Pancreas (tissue), 10 donors: Measurements from ENCODE around the gene CALHM6. TPM values are rescaled to one million over a fixed set of nuclear protein-coding genes. Genes with fewer than 3 reads are reported as not detected.

ENCODE experiments used
- ATAC-seq, 4 donors: fragments of 200-7000 bp; cut with Tn5 transposase; one replicate each; pipeline versions ENCODE4 v1.8.0 to v1.9.1; 2020; ENCODE audit warnings: mild to moderate bottlenecking in 4 of 4, moderate library complexity in 4 of 4
- DNase-seq, 6 donors: peaks; one replicate each; pipeline ENCODE4 v3.0.0-alpha.2; 2020
- FAIRE-seq: peaks from 2 replicates; lab custom pipeline; 2012; peaks lifted over from hg19 to GRCh38; lab: Jason Lieb, UNC
- H3K27ac ChIP-seq, 4 donors: fragments of 200-600 bp; sonication (generic); 1 replicate in 3 of 4; 2 replicates in 1 of 4; pipeline versions ENCODE4 v1.5.0 to v1.8.0; 2020
- H3K27me3 ChIP-seq, 4 donors: fragments of 200-600 bp; one replicate each; pipeline ENCODE4 v1.8.0; 2021
- H3K36me3 ChIP-seq, 3 donors: fragments of 200-600 bp; sonication (generic) in 1 of 3; one replicate each; pipeline versions ENCODE4 v1.5.0 to v1.8.0; 2020 to 2021
- H3K4me1 ChIP-seq, 3 donors: fragments of 200-600 bp; one replicate each; pipeline ENCODE4 v1.8.0; 2021
- H3K4me3 ChIP-seq, 4 donors: fragments of 200-600 bp; sonication (generic) in 2 of 4; one replicate each; pipeline versions ENCODE4 v1.5.0 to v1.8.0; 2020 to 2021
- H3K9me3 ChIP-seq, 4 donors: fragments of 200-600 bp; one replicate each; pipeline ENCODE4 v1.8.0; 2021
- WGBS, 2 donors: extraction: QIAGEN DNeasy Blood & Tissue Kit; methylation state at CpG; one replicate each; pipeline ENCODE4 v1.1.7; 2013; 5-methylcytosine and 5-hydroxymethylcytosine counted together
- intact Hi-C, 3 donors: fragments of 100-400 bp; cut with DNase I; formaldehyde crosslinking; loops; one replicate each; pipeline versions ENCODE4 v1.11.1 to v1.14.2; 2022
- polyA plus RNA-seq, 2 donors: library from polyadenylated mRNA; stranded (reverse); fragments of 200-250 nt; gene quantifications; one replicate each; pipeline ENCODE4 v1.2.3, GENCODE V29; 2013
- total RNA-seq, 6 donors: library from RNA; stranded (reverse); fragmentation: NEBNext Ultra II Directional in 4 of 6; extraction: Animal tissue kit (Norgen Biotek cat#: 25700) in 4 of 6; gene quantifications; one replicate each; pipeline versions ENCODE4 v1.2.1 to v1.2.4, GENCODE V29; 2021 to 2023
- TF ChIP-seq, protein P1 (sequence below), 4 donors: fragments of 200-600 bp; sonication (generic) in 3 of 4; IDR thresholded peaks; one replicate each; pipeline versions ENCODE4 v1.5.0 to v1.8.0; 2021; ENCODE audit warnings: antibody characterized with exemption in 4 of 4
- donor health status: healthy with polysubstance abuse.
- donor health status: DM: no; HTN: no; CAD: no; lungs with moderate emphysema.
- donor health status: DM: no; HTN: no; CAD: no.
- donor health status: control.
- donor health status: control.
- donor health status: Bipolar disorder and iron deficiency.
- donor health status: DM: yes; HTN: yes; CAD: no.
- donor health status: DM: no; HTN: no; CAD: no.
- donor health status: DM: no; HTN: no; CAD: no.
- donor health status: DM: yes; HTN: yes; CAD: no.

Gene CALHM6
- total and polyA plus RNA-seq, 8 donors: 0.44 to 4.2 (median 1.3) TPM; not detected in 1

DNA sequence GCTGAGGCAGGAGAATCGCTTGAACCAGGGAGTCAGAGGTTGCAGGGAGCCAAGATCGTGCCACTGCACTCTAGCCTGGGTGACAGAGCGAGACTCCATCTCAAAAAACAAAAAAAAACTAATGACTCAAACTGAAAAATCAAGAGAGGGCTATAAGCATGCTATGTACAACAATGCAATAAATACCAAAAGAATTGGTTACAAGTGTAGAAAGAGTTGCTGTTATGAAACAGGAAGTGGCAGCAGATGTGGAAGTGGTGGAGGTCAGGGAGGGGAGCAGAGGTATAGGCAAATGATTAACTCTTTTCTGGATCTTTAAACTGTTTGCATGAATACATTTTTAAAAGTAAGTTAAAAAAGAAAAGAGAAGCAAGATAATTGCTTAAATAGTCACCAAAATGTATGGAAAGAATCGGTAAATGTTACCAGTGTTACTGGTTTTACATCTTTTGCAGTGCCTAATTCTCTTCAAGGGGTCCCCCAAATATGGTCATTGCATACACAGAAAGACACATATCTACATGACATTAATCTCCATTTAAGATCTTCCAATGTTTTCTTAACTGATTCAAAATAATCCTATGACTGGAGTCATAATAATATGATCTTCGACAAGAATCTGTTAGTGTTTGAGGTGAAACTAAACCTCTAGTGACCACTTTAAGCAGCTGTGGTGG is 15.0 kb downstream of the CALHM6 start:
- TF ChIP-seq, protein P1, sequence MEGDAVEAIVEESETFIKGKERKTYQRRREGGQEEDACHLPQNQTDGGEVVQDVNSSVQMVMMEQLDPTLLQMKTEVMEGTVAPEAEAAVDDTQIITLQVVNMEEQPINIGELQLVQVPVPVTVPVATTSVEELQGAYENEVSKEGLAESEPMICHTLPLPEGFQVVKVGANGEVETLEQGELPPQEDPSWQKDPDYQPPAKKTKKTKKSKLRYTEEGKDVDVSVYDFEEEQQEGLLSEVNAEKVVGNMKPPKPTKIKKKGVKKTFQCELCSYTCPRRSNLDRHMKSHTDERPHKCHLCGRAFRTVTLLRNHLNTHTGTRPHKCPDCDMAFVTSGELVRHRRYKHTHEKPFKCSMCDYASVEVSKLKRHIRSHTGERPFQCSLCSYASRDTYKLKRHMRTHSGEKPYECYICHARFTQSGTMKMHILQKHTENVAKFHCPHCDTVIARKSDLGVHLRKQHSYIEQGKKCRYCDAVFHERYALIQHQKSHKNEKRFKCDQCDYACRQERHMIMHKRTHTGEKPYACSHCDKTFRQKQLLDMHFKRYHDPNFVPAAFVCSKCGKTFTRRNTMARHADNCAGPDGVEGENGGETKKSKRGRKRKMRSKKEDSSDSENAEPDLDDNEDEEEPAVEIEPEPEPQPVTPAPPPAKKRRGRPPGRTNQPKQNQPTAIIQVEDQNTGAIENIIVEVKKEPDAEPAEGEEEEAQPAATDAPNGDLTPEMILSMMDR (IDR thresholded peaks at IDR 0.05): no peak
- ATAC-seq (peak in 2 of 4 donors; percentile 44 to 69), DNase-seq (no peak), FAIRE-seq (no peak)
- WGBS, 2 donors: 73 to 75% methylated on average over 5 of the region's 5 CpGs
- Histone ChIP-seq H3K27me3 (peaks cover 0 to 5% (median 0%) of the 10 kb centered on the region in 4 donors), H3K27ac (no peak overlapping the region), H3K36me3 (no peaks in the 10 kb centered on the region), H3K9me3 (no peaks in the 10 kb centered on the region), H3K4me1 (no peaks in the 10 kb centered on the region), H3K4me3 (no peak overlapping the region)
- intact Hi-C loops: no loop called here

DNA sequence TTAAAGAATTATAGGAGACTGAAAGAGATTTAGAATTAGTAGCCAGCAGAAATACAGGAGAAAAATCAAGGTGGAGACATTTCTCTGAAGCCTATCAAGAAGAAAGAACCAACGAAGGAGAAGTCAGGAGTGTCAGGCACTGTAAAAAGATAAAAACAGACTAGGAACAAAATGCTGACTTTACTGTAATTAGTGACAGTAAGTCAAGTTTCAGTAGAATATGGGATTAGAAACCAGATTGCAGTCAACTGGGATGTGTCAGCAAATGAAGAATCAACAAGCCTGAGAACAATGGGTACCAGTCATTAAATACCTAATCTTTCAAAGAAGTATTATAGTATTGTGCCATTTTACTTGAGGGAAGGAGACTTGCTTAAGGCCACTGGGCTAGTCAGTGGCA is 21.6 kb downstream of the CALHM6 start:
- FAIRE-seq: no peak
- Histone ChIP-seq H3K27me3 (peaks cover 0 to 5% (median 0%) of the 10 kb centered on the region in 4 donors), H3K4me3 (no peak overlapping the region), H3K9me3 (no peaks in the 10 kb centered on the region), H3K4me1 (peaks cover 0 to 9% (median 8%) of the 10 kb centered on the region in 3 donors), H3K27ac (no peak overlapping the region), H3K36me3 (no peaks in the 10 kb centered on the region)
- WGBS, 2 donors: 79 to 94% methylated on average over 1 of the region's 1 CpG
- no peak for ATAC-seq
- no peak for DNase-seq
- intact Hi-C loops: no loop called here
- TF ChIP-seq, protein P1 (IDR thresholded peaks at IDR 0.05): no peak

- Histone ChIP-seq H3K27ac (no peak overlapping the region), H3K4me3 (no peak overlapping the region), H3K9me3 (no peaks in the 10 kb centered on the region), H3K27me3 (peaks cover 0 to 5% (median 0%) of the 10 kb centered on the region in 4 donors), H3K36me3 (no peaks in the 10 kb centered on the region), H3K4me1 (peaks cover 0 to 9% (median 8%) of the 10 kb centered on the region in 3 donors)
- TF ChIP-seq, protein P1 (IDR thresholded peaks at IDR 0.05): no peak
- intact Hi-C loops: no loop called here
- no peak for FAIRE-seq
- peak; percentile 46 to 85 (median 63) for ATAC-seq
- WGBS, 2 donors: 15 to 18% methylated on average over 2 of the region's 2 CpGs
- DNase-seq: no peak
Observed at GRCh38 chr6:116483616-116484015, 22.4 kb downstream of the CALHM6 start.

GRCh38 chr6:116485559-116486184 is 24.5 kb downstream of the CALHM6 start:
- no peak for DNase-seq
- no peak for ATAC-seq
- no peak overlapping the region for H3K27ac ChIP-seq
- intact Hi-C loops: no loop called here
- no peak for FAIRE-seq
- no peaks in the 10 kb centered on the region for H3K36me3 ChIP-seq
- H3K4me1 ChIP-seq: peaks cover 0 to 9% (median 8%) of the 10 kb centered on the region in 3 donors
- WGBS, 2 donors: 86 to 89% methylated on average over 5 of the region's 5 CpGs
- peaks cover 0 to under 1% (median 0%) of the 10 kb centered on the region in 4 donors for H3K27me3 ChIP-seq
- no peaks in the 10 kb centered on the region for H3K9me3 ChIP-seq
- no peak overlapping the region for H3K4me3 ChIP-seq
- TF ChIP-seq, protein P1 (IDR thresholded peaks at IDR 0.05): no peak
